Endothelial cell of umbilical vein (primary cell): ENCODE data around the gene MPDU1. TPM values are rescaled to one million over a fixed set of nuclear protein-coding genes. Genes with fewer than 3 reads are reported as not detected.

Experiments used
- BruUV-seq: library from RNA; stranded (reverse); fragments of 400-500 nt; replicated peaks from 2 replicates; lab custom pipeline; 2021; lab: Mats Ljungman, UMichigan
- CTCF ChIA-PET: fragments of 300-600, 350-600 bp; sonication (Branson Sonifier 250); formaldehyde crosslinking; loops from one replicate; lab custom pipeline; 2021; ENCODE audit warnings: antibody characterized with exemption, inconsistent platforms; lab: Charles Lee
- POLR2A ChIA-PET: fragments of 300-600, 350-600 bp; sonication (Branson Sonifier 250); formaldehyde crosslinking; loops from one replicate; lab custom pipeline; 2021; ENCODE audit warnings: antibody characterized with exemption, inconsistent platforms; lab: Charles Lee
- DNase-seq: peaks from one replicate; pipeline ENCODE4 v3.0.0-alpha.2; 2011; ENCODE audit warnings: low read depth, low spot score
- FAIRE-seq: peaks from 2 replicates; lab custom pipeline; 2011; peaks lifted over from hg19 to GRCh38; lab: Jason Lieb, UNC
- H2AFZ ChIP-seq: 2 replicates; pipeline ENCODE4 v1.6.0; 2012; ENCODE audit warnings: low read depth, low read length, control low read depth, inconsistent platforms
- H3K27ac ChIP-seq: 2 replicates; pipeline ENCODE4 v1.5.1; 2011; ENCODE audit warnings: low read depth, mild to moderate bottlenecking, control low read depth, low read length, moderate library complexity; ENCODE audit not compliant: insufficient read depth
- H3K27me3 ChIP-seq, 2 experiments: 2 replicates each; pipeline versions ENCODE4 v1.6.0 to v1.6.1; 2011; ENCODE audit warnings: low read length in 2 of 2, mixed read lengths in 1 of 2; ENCODE audit not compliant: control insufficient read depth in 2 of 2, insufficient read depth in 2 of 2
- H3K36me3 ChIP-seq, 2 experiments: 2 replicates in 1 of 2; 3 replicates in 1 of 2; pipeline ENCODE4 v1.5.1; 2011; ENCODE audit warnings: low read length in 2 of 2, mild to moderate bottlenecking in 1 of 2, moderate library complexity in 1 of 2; ENCODE audit not compliant: control insufficient read depth in 2 of 2, insufficient read depth in 2 of 2; ENCODE audit errors: extremely low read depth in 1 of 2
- H3K4me1 ChIP-seq: 3 replicates; pipeline ENCODE4 v1.5.1; 2011; ENCODE audit warnings: mild to moderate bottlenecking, low read length; ENCODE audit not compliant: control insufficient read depth, insufficient read depth; ENCODE audit errors: extremely low read depth
- H3K4me2 ChIP-seq: 2 replicates; pipeline ENCODE4 v1.6.1; 2011; ENCODE audit warnings: low read length, control low read depth, mixed read lengths; ENCODE audit not compliant: insufficient read depth
- H3K4me3 ChIP-seq, 3 experiments: fragments of 200-600 bp in 1 of 3; sonication (generic), shearing (Covaris generic) in 1 of 3; replicated peaks in 1 of 3; 2 replicates each; pipeline ENCODE4 v1.5.1; 2011 to 2016; ENCODE audit warnings: control low read depth in 3 of 3, low read length in 3 of 3, mild to moderate bottlenecking in 2 of 3, inconsistent platforms in 1 of 3, low read depth in 1 of 3, moderate library complexity in 1 of 3; ENCODE audit not compliant: insufficient read depth in 1 of 3
- H3K79me2 ChIP-seq: 2 replicates; pipeline ENCODE4 v1.6.0; 2012; ENCODE audit warnings: low read length, inconsistent platforms; ENCODE audit not compliant: control insufficient read depth, insufficient read depth
- H3K9ac ChIP-seq: replicated peaks from 2 replicates; pipeline ENCODE3; 2011; ENCODE audit warnings: low read length, control low read depth; ENCODE audit not compliant: insufficient read depth; ENCODE audit errors: extremely low read depth
- H3K9me1 ChIP-seq: replicated peaks from 3 replicates; pipeline ENCODE4 v1.6.0; 2011; ENCODE audit warnings: mild to moderate bottlenecking, low read length; ENCODE audit not compliant: control insufficient read depth, insufficient read depth; ENCODE audit errors: extremely low read depth
- H3K9me3 ChIP-seq: replicated peaks from 2 replicates; pipeline ENCODE4 v1.5.1; 2012; ENCODE audit warnings: low read length, inconsistent platforms; ENCODE audit not compliant: control insufficient read depth, insufficient read depth
- H4K20me1 ChIP-seq: replicated peaks from 2 replicates; pipeline ENCODE3; 2011; ENCODE audit warnings: mild to moderate bottlenecking, low read length; ENCODE audit not compliant: control insufficient read depth, insufficient read depth; ENCODE audit errors: extremely low read depth
- CTCF ChIP-seq, 2 donors: IDR thresholded peaks; 1 replicate in 1 of 2; 2 replicates in 1 of 2; pipeline ENCODE4 v1.5.1; 2011; ENCODE audit warnings: low read length in 2 of 2, mild to moderate bottlenecking in 2 of 2, moderate library complexity in 2 of 2, control low read depth in 1 of 2, inconsistent platforms in 1 of 2, low read depth in 1 of 2; ENCODE audit not compliant: insufficient read depth in 1 of 2; ENCODE audit errors: extremely low read depth in 1 of 2
- EZH2 ChIP-seq: IDR thresholded peaks from 2 replicates; pipeline ENCODE4 v1.6.1; 2012; ENCODE audit warnings: borderline replicate concordance, low read depth, mild to moderate bottlenecking, moderate library complexity, low read length, inconsistent platforms; ENCODE audit not compliant: severe bottlenecking
- FOS ChIP-seq: IDR thresholded peaks from 2 replicates; pipeline ENCODE4 v1.6.1; 2011; ENCODE audit warnings: mild to moderate bottlenecking, low read length, moderate library complexity, borderline replicate concordance; ENCODE audit not compliant: insufficient read depth
- GATA2 ChIP-seq: IDR thresholded peaks from 2 replicates; pipeline ENCODE4 v1.7.0; 2011; ENCODE audit warnings: low read depth, mild to moderate bottlenecking, moderate library complexity, mixed read lengths, low read length; ENCODE audit not compliant: insufficient read length, insufficient read depth
- JUN ChIP-seq: IDR thresholded peaks from 2 replicates; pipeline ENCODE4 v1.6.1; 2011; ENCODE audit warnings: borderline replicate concordance, low read depth; ENCODE audit not compliant: insufficient read length, insufficient read depth
- MAX ChIP-seq: IDR thresholded peaks from 2 replicates; pipeline ENCODE4 v1.6.1; 2011; ENCODE audit not compliant: insufficient read depth, insufficient read length
- MYC ChIP-seq: IDR thresholded peaks from one replicate; pipeline ENCODE4 v1.6.1; 2011; ENCODE audit warnings: mild to moderate bottlenecking, low read depth, low read length
- POLR2A ChIP-seq: IDR thresholded peaks from 2 replicates; pipeline ENCODE4 v1.6.1; 2012; ENCODE audit warnings: low read depth, mild to moderate bottlenecking, control low read depth, low read length
- POLR2AphosphoS5 ChIP-seq: IDR thresholded peaks from 2 replicates; pipeline ENCODE4 v1.6.1; 2012; ENCODE audit warnings: low read depth, mild to moderate bottlenecking, control low read depth, low read length, moderate library complexity; ENCODE audit not compliant: insufficient read depth
- dilution Hi-C: fragments of 300-500 bp; cut with MboI; formaldehyde crosslinking; loops from one replicate; pipeline ENCODE4 v1.15.0; 2019; ENCODE audit warnings: low sequenced_read_pairs; ENCODE audit not compliant: extremely low pct_ligation_motif_present
- intact Hi-C: fragments of 100-400 bp; cut with micrococcal nuclease; formaldehyde crosslinking; loops from one replicate; pipeline ENCODE4 v1.10.0; 2022
- polyA plus RNA-seq, 4 experiments: library from polyadenylated mRNA; depleted of rRNA in 3 of 4; stranded (reverse) in 3 of 4; unstranded in 1 of 4; fragments of >200 nt; gene quantifications; 2 replicates each; pipeline versions ENCODE4 v1.2.1 to v1.2.3, GENCODE V29; 2011 to 2012; ENCODE audit warnings: missing spikeins in 1 of 4
- total RNA-seq: library from RNA; stranded (reverse); gene quantifications from 2 replicates; pipeline ENCODE4 v1.2.3, GENCODE V29; 2021

MPDU1 gene
- total and polyA plus RNA-seq, 2 donors (not counting 3 experiments of a cell fraction or from before 2014, with no cell fraction given) = 78.0 to 368 TPM

GRCh38 chr17:7538050-7538449, 45.6 kb upstream of the MPDU1 start:
- ChIA-PET CTCF (interaction anchor here (1.9 to 2.4 kb wide), 2 partner anchors 23 to 24 kb away, joined by 7 to 11 read pairs; partner anchors contain the start of gene SENP3), POLR2A (no interaction called here)
- intact Hi-C loops = no loop called here

More at GRCh38 chr17:7538050-7538449, 45.6 kb upstream of the MPDU1 start:
- Histone ChIP-seq H3K79me2 (no peaks in the 10 kb centered on the region), H3K4me2 (no peak overlapping the region), H3K27me3 (peaks cover 0 to 5% of the 10 kb centered on the region in 2 experiments), H3K4me3 (no peak overlapping the region), H4K20me1 (no peaks in the 10 kb centered on the region), H3K4me1 (no peaks in the 10 kb centered on the region), H2AFZ (no peak overlapping the region), H3K9me1 (no peaks in the 10 kb centered on the region), H3K27ac (no peak overlapping the region), H3K9me3 (peaks cover 5% of the 10 kb centered on the region), H3K9ac (no peak overlapping the region), H3K36me3 (no peaks in the 10 kb centered on the region)
- FAIRE-seq (no peak), DNase-seq (no peak)
- BruUV-seq = no TSS peak
- dilution Hi-C loops = no loop called here
- TF ChIP-seq GATA2 (no peak), JUN (no peak), MYC (no peak), POLR2A (no peak), MAX (no peak), CTCF (IDR thresholded peaks at IDR 0.05; ENCODE audit: extremely low read depth in 1 of 2, insufficient read depth in 1 of 2, low read depth in 1 of 2, low read length in 2 of 2) (no peak), POLR2AphosphoS5 (no peak), FOS (no peak), EZH2 (no peak)
